GM18951 (cell line): ENCODE measurements around the gene MTERF2.
"Not testable (repeated sequence)": the region's sequence is repeated elsewhere in the genome, so short reads cannot be mapped to it uniquely, and the experiment has no call there.

Source experiments
- POLR2A ChIP-seq: IDR thresholded peaks from 4 replicates; pipeline ENCODE4 v1.6.1; 2011; ENCODE audit warnings: mild to moderate bottlenecking; ENCODE audit not compliant: insufficient read length, insufficient read depth; ENCODE audit errors: extremely low read depth
- in situ Hi-C: fragments of 300-500 bp; cut with MboI; formaldehyde crosslinking; loops from one replicate; pipeline ENCODE4 v1.12.0; 2022; ENCODE audit warnings: low sequenced_read_pairs, mixed read lengths, inconsistent platforms; ENCODE audit not compliant: unreplicated experiment

Gene MTERF2

DNA sequence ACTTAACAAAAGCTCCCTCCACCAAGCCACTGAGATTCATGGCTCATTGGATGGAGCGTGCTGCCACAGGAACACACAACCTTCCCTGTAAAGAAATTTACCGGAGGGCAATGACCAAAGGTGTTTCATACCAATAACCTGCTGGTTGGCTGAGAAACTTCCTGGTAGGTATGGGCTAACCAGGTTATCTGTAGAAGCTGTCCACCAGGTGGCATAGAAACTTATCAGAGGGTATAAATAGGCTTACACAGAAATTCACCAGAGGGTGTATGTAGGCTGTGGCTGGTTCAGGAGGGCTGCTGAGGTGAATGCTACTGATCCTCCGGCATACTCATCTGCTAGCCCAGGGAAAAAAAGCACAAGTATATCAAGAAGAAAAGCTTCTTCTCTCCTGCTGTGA lies 27.1 kb upstream of the MTERF2 start:
- TF ChIP-seq POLR2A: no peak

GRCh38 chr12:107012736-107013425 lies 25.9 kb upstream of the MTERF2 start:
- no peak for TF ChIP-seq POLR2A
- in situ Hi-C loops: no loop called here

More for the DNA sequence above, 27.1 kb upstream of the MTERF2 start:
- in situ Hi-C loops: no loop called here

- in situ Hi-C loops: no loop called here
- no peak for TF ChIP-seq POLR2A
Observed at GRCh38 chr12:107011519-107011918, 24.6 kb upstream of the MTERF2 start.

GRCh38 chr12:107007411-107007810 lies 20.5 kb upstream of the MTERF2 start:
- TF ChIP-seq POLR2A: no peak
- in situ Hi-C loops: no loop called here

- in situ Hi-C loops: not testable (repeated sequence)
Observed at GRCh38 chr12:107002665-107003064, 15.7 kb upstream of the MTERF2 start.

GRCh38 chr12:106999446-106999845 lies 12.5 kb upstream of the MTERF2 start:
- in situ Hi-C loops: no loop called here

DNA sequence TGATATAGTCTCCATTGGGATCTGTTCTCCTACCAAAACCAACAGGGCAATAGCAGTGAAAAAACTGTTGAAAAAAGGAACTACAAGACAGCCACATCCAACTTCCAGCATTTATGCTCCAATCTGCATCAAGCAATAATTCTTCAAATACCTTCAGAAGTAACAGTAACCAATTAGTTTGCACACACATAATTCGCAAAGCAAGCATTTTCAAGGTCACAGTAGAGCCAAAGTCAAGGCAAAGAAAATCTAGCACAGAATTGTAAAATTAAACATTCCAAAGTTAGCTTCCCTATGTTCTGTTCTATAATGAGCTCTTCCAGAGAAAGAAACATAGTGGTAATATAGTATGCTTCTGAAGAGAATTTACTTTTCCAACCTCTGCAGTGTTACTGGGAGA lies 11.0 kb upstream of the MTERF2 start:
- no peak for TF ChIP-seq POLR2A
- in situ Hi-C loops: no loop called here

More at GRCh38 chr12:106999446-106999845, 12.5 kb upstream of the MTERF2 start:
- no peak for TF ChIP-seq POLR2A

GRCh38 chr12:106996102-106996501 lies 9.2 kb upstream of the MTERF2 start:
- in situ Hi-C loops: not testable (repeated sequence)

- TF ChIP-seq POLR2A: no peak
- in situ Hi-C loops: no loop called here
Observed at GRCh38 chr12:106994579-106995220, 7.8 kb upstream of the MTERF2 start.

- in situ Hi-C loops: no loop called here
- TF ChIP-seq POLR2A: no peak
Observed at GRCh38 chr12:106987846-106988245, 900 bp upstream of the MTERF2 start.

- in situ Hi-C loops: no loop called here
Observed at GRCh38 chr12:106986135-106986534, 811 bp downstream of the MTERF2 start.

GRCh38 chr12:106985479-106985878 lies 1.5 kb downstream of the MTERF2 start:
- no peak for TF ChIP-seq POLR2A
- in situ Hi-C loops: no loop called here

More at GRCh38 chr12:106986135-106986534, 811 bp downstream of the MTERF2 start:
- TF ChIP-seq POLR2A: no peak

- no peak for TF ChIP-seq POLR2A
- in situ Hi-C loops: no loop called here
Observed at GRCh38 chr12:106984588-106985137, 2.3 kb downstream of the MTERF2 start.

DNA sequence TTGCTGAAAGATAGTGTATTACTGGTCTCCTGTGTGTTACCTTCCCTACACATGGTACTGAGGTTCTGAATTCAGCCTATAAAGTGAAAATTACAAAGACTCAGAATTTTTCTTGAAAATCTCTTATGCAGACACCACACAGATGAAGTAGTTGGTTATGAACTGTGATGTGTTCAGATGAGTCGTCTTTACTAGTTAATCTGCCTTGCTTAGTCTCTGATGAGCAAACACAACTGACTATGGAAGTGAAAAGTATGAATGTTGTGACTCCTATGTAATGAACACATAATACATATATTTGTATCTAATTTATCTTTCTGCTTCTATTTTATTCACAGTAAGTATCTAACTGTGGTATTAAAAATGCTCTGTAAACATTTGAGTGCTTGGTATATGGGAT lies 4.7 kb downstream of the MTERF2 start:
- TF ChIP-seq POLR2A: no peak
- in situ Hi-C loops: no loop called here
